GM21717 (cell line): ENCODE data around the gene SAPCD1.

Experiments used
- ATAC-seq: cut with Tn5 transposase; IDR thresholded peaks from one replicate; pipeline ENCODE4 v1.9.1; 2021; ENCODE audit warnings: mild to moderate bottlenecking, moderate library complexity; ENCODE audit not compliant: unreplicated experiment

The SAPCD1 gene

GRCh38 chr6:31762356-31762755, at the start of gene SAPCD1:
Gene SAPCD1 (plus strand): TSS chr6:31762656. CDS start chr6:31763055, 399 bp downstream.
- no peak for ATAC-seq

- ATAC-seq: no peak
Measured at GRCh38 chr6:31713465-31713864, 49.0 kb upstream of the SAPCD1 start.

GRCh38 chr6:31713991-31714684, 48.3 kb upstream of the SAPCD1 start:
- no peak for ATAC-seq

- no peak for ATAC-seq
Measured at GRCh38 chr6:31715022-31715958, 47.2 kb upstream of the SAPCD1 start, which contains the start of gene LY6G6D. Gene LY6G6D (plus strand): TSS chr6:31715348. CDS start chr6:31715356, 8 bp downstream.

- no peak for ATAC-seq
Measured at GRCh38 chr6:31717499-31718222, 44.8 kb upstream of the SAPCD1 start.

GRCh38 chr6:31718265-31718664, 44.2 kb upstream of the SAPCD1 start:
- no peak for ATAC-seq

GRCh38 chr6:31719001-31719400, 43.5 kb upstream of the SAPCD1 start:
- ATAC-seq: no peak

- no peak for ATAC-seq
Measured at GRCh38 chr6:31720196-31720770, 42.2 kb upstream of the SAPCD1 start.

- ATAC-seq: no peak
Measured at GRCh38 chr6:31721351-31722020, 41.0 kb upstream of the SAPCD1 start, which contains the start of gene LY6G6C. Gene LY6G6C (minus strand): TSS chr6:31721746. CDS start chr6:31721679, 67 bp downstream.

GRCh38 chr6:31722173-31722572, 40.3 kb upstream of the SAPCD1 start:
- ATAC-seq: no peak

GRCh38 chr6:31723245-31723979, 39.0 kb upstream of the SAPCD1 start, which contains the start of gene MPIG6B:
Gene MPIG6B (plus strand): TSS chr6:31723373. CDS start chr6:31723384, 11 bp downstream.
- ATAC-seq: no peak

- ATAC-seq: no peak
Measured at GRCh38 chr6:31723980-31724691, 38.3 kb upstream of the SAPCD1 start.

GRCh38 chr6:31725502-31726350, 36.7 kb upstream of the SAPCD1 start:
- no peak for ATAC-seq

GRCh38 chr6:31727034-31727716, 35.3 kb upstream of the SAPCD1 start:
- no peak for ATAC-seq

GRCh38 chr6:31727717-31728671, 34.5 kb upstream of the SAPCD1 start:
- no peak for ATAC-seq
